GM23248 (cell line): Measurements from ENCODE around the gene NCKAP1. TPM values are rescaled to one million over a fixed set of nuclear protein-coding genes. Genes with fewer than 3 reads are reported as not detected.
"Not testable (repeated sequence)": the region's sequence is repeated elsewhere in the genome, so short reads cannot be mapped to it uniquely, and the experiment has no call there.

Experiments
- DNase-seq: peaks from one replicate; pipeline ENCODE4 v3.0.0-alpha.2; 2015
- H2AFZ ChIP-seq: fragments of 200-600 bp; sonication (generic); 2 replicates; pipeline ENCODE4 v1.6.1; 2016; ENCODE audit warnings: antibody characterized with exemption
- H3F3A ChIP-seq: fragments of 200-600 bp; sonication (generic); 2 replicates; pipeline ENCODE4 v1.6.1; 2016; ENCODE audit warnings: mild to moderate bottlenecking, antibody characterized with exemption, mixed run types; ENCODE audit not compliant: insufficient read depth
- H3K27ac ChIP-seq: fragments of 200-600 bp; sonication (generic); 2 replicates; pipeline ENCODE4 v1.5.1; 2016; ENCODE audit warnings: mild to moderate bottlenecking
- H3K27me3 ChIP-seq: fragments of 200-600 bp; sonication (generic); replicated peaks from 2 replicates; pipeline ENCODE4 v1.6.1; 2016; ENCODE audit warnings: mild to moderate bottlenecking; ENCODE audit not compliant: insufficient read depth
- H3K36me3 ChIP-seq: fragments of 200-600 bp; sonication (generic); 2 replicates; pipeline ENCODE4 v1.6.1; 2016; ENCODE audit warnings: low read depth, mild to moderate bottlenecking
- H3K4me1 ChIP-seq: fragments of 200-600 bp; sonication (generic); 2 replicates; pipeline ENCODE4 v1.6.1; 2016; ENCODE audit warnings: mild to moderate bottlenecking; ENCODE audit not compliant: insufficient read depth
- H3K4me2 ChIP-seq: fragments of 200-600 bp; sonication (generic); one replicate; pipeline ENCODE4 v1.6.1; 2016; ENCODE audit warnings: mild to moderate bottlenecking; ENCODE audit not compliant: unreplicated experiment
- H3K4me3 ChIP-seq: fragments of 200-600 bp; sonication (generic); 2 replicates; pipeline ENCODE4 v1.5.1; 2016; ENCODE audit warnings: mild to moderate bottlenecking
- H3K79me2 ChIP-seq: fragments of 200-600 bp; sonication (generic); 2 replicates; pipeline ENCODE4 v1.6.1; 2016; ENCODE audit warnings: mild to moderate bottlenecking; ENCODE audit not compliant: insufficient read depth
- H3K9ac ChIP-seq: fragments of 200-600 bp; sonication (generic); 2 replicates; pipeline ENCODE4 v1.6.1; 2016; ENCODE audit warnings: mild to moderate bottlenecking
- H3K9me2 ChIP-seq: fragments of 200-600 bp; sonication (generic); 2 replicates; pipeline ENCODE4 v1.6.1; 2016; ENCODE audit warnings: mixed run types, mild to moderate bottlenecking, moderate library complexity; ENCODE audit not compliant: insufficient read depth
- H3K9me3 ChIP-seq: fragments of 200-600 bp; sonication (generic); one replicate; pipeline ENCODE4 v1.6.1; 2017; ENCODE audit warnings: low read depth
- H4K20me1 ChIP-seq: fragments of 200-600 bp; sonication (generic); 2 replicates; pipeline ENCODE4 v1.6.0; 2016; ENCODE audit not compliant: insufficient read depth
- EZH2 ChIP-seq: fragments of 200-600 bp; sonication (generic); IDR thresholded peaks from 2 replicates; pipeline ENCODE4 v1.6.1; 2018; ENCODE audit warnings: antibody characterized with exemption, mild to moderate bottlenecking; ENCODE audit not compliant: insufficient read depth, poor library complexity, severe bottlenecking
- EZH2phosphoT487 ChIP-seq: fragments of 200-600 bp; sonication (generic); IDR thresholded peaks from 2 replicates; pipeline ENCODE4 v1.6.1; 2018; ENCODE audit warnings: antibody characterized with exemption, moderate library complexity, mild to moderate bottlenecking, low read depth; ENCODE audit not compliant: insufficient read depth
- WGBS, 2 experiments: methylation state at CpG; one replicate each; pipeline ENCODE4 v1.1.6; 2015 to 2017; ENCODE audit warnings: low lambda C conversion rate in 2 of 2, low coverage in 1 of 2; ENCODE audit errors: missing lambda C conversion rate in 2 of 2; 5-methylcytosine and 5-hydroxymethylcytosine counted together
- in situ Hi-C: fragments of 300-500 bp; cut with MboI; formaldehyde crosslinking; loops from 2 replicates; pipeline ENCODE4 v1.15.0; 2020
- polyA plus RNA-seq: library from polyadenylated mRNA; unstranded; fragments of >200 nt; fragmentation: Nextera tagmentation; extraction: Ambion mirVana; gene quantifications from 2 replicates; pipeline ENCODE4 v1.2.1, GENCODE V29; 2016
- total RNA-seq: library from RNA; depleted of rRNA; stranded (reverse); fragments of >200 nt; shearing (Covaris generic); gene quantifications from 2 replicates; pipeline ENCODE4 v1.2.3, GENCODE V29; 2014

NCKAP1 gene
- total and polyA plus RNA-seq, 2 experiments from 2014 or later: 58.9 to 201 TPM

GRCh38 chr2:182962641-182963040, 75.6 kb downstream of the NCKAP1 start:
- Histone ChIP-seq H3K27me3 (no peaks in the 10 kb centered on the region), H3K79me2 (peaks cover 73% of the 10 kb centered on the region), H4K20me1 (no peaks in the 10 kb centered on the region), H3K9ac (no peak overlapping the region), H3F3A (no peaks in the 10 kb centered on the region), H3K4me3 (no peak overlapping the region), H3K4me1 (no peaks in the 10 kb centered on the region), H3K9me3 (no peaks in the 10 kb centered on the region), H3K27ac (no peak overlapping the region), H3K36me3 (peaks cover 56% of the 10 kb centered on the region), H2AFZ (no peak overlapping the region), H3K4me2 (no peak overlapping the region), H3K9me2 (no peaks in the 10 kb centered on the region)
- 66% methylated on average over 2 of the region's 2 CpGs for WGBS, 2 experiments
- in situ Hi-C loops: no loop called here
- no peak for DNase-seq
- no peak for TF ChIP-seq EZH2
- TF ChIP-seq EZH2phosphoT487: no peak

GRCh38 chr2:182960869-182961268, 77.4 kb downstream of the NCKAP1 start:
- H4K20me1 ChIP-seq, H3K27ac ChIP-seq, in situ Hi-C loops, H3F3A ChIP-seq, H2AFZ ChIP-seq, H3K4me2 ChIP-seq, H3K9ac ChIP-seq, H3K9me3 ChIP-seq, H3K4me1 ChIP-seq, H3K9me2 ChIP-seq, H3K27me3 ChIP-seq, H3K4me3 ChIP-seq, DNase-seq: not testable (repeated sequence)
- Histone ChIP-seq H3K36me3 (peaks cover 62% of the 10 kb centered on the region), H3K79me2 (peaks cover 72% of the 10 kb centered on the region)
- 94 to 100% methylated on average over 1 to 2 of the region's 2 CpGs for WGBS, 2 experiments

- no peak overlapping the region for H3K4me3 ChIP-seq
- peaks cover 33% of the 10 kb centered on the region; the same call in 1 of the 2 replicates for H3F3A ChIP-seq
- H3K36me3 ChIP-seq: peaks cover 77% of the 10 kb centered on the region
- in situ Hi-C loops: no loop called here
- no peak for DNase-seq
- no peak overlapping the region for H3K4me2 ChIP-seq
- no peaks in the 10 kb centered on the region for H4K20me1 ChIP-seq
- TF ChIP-seq EZH2phosphoT487: no peak
- no peak for TF ChIP-seq EZH2
- no peaks in the 10 kb centered on the region for H3K27me3 ChIP-seq
- H3K9me2 ChIP-seq: no peaks in the 10 kb centered on the region
- H3K9me3 ChIP-seq: no peaks in the 10 kb centered on the region
- no peak overlapping the region for H3K27ac ChIP-seq
- H2AFZ ChIP-seq: no peak overlapping the region
- H3K79me2 ChIP-seq: peaks cover 38% of the 10 kb centered on the region
- H3K4me1 ChIP-seq: no peaks in the 10 kb centered on the region
- no peak overlapping the region for H3K9ac ChIP-seq
Observed at GRCh38 chr2:182954789-182955188, 83.5 kb downstream of the NCKAP1 start.

DNA sequence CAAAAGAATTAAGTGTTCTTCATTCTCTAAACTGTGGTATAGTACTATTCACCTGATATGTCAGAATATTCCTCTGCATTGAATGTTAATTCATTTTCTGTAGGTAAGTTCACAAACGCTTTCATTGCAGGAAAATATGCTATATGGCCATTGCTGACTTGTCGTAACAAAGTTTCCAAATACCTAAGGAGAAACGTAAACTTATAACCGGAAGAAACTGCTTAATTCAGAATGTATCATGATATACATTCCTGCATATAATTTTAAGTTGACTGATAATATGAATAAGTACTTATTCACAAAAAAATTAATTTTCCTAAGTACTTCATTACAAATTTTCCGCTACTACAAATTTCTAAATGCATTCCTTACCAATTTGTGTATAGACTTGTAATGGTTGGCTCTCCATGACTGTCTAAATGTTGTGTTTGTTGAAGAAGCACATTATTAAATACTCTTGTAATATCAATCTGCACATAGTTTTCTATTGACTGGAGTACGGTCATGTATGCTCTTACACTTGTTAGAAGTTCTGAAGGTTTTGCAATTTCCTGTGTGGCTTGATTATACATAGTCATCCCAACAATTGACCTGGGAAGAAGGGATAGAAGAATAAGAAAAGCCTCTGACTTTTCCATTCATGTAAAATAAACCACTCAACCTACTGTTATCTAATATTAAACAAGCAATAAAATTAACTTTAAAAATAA, 85.4 kb downstream of the NCKAP1 start:
- Histone ChIP-seq H3K9me3 (no peaks in the 10 kb centered on the region), H2AFZ (no peak overlapping the region), H3K4me2 (no peak overlapping the region), H3K27me3 (no peaks in the 10 kb centered on the region), H3F3A (peaks cover 33% of the 10 kb centered on the region; the same call in 1 of the 2 replicates), H3K36me3 (peaks cover 66% of the 10 kb centered on the region), H4K20me1 (no peaks in the 10 kb centered on the region), H3K4me1 (no peaks in the 10 kb centered on the region), H3K9ac (no peak overlapping the region), H3K9me2 (no peaks in the 10 kb centered on the region), H3K79me2 (peaks cover 24% of the 10 kb centered on the region), H3K4me3 (no peak overlapping the region), H3K27ac (peak overlapping the region; percentile 28)
- no peak for TF ChIP-seq EZH2phosphoT487
- peak; percentile 65 for DNase-seq
- WGBS, 2 experiments: 90 to 93% methylated on average over 6 of the region's 6 CpGs
- in situ Hi-C loops: no loop called here
